Retinal pigment epithelial cell (primary cell): ENCODE results near the gene NSUN2.

Source experiments
- DNase-seq: peaks from one replicate; pipeline ENCODE4 v3.0.0-alpha.2; 2010; ENCODE audit warnings: low read depth
- H3K4me3 ChIP-seq: 2 replicates; pipeline ENCODE4 v1.5.1; 2011; ENCODE audit warnings: mild to moderate bottlenecking, low read length, control low read depth, moderate library complexity
- TF ChIP-seq, protein P1 (sequence below): conservative IDR thresholded peaks from 2 replicates; pipeline ENCODE4 v1.5.1; 2011; ENCODE audit warnings: low read depth, low read length, control low read depth, inconsistent platforms

NSUN2 gene

DNA sequence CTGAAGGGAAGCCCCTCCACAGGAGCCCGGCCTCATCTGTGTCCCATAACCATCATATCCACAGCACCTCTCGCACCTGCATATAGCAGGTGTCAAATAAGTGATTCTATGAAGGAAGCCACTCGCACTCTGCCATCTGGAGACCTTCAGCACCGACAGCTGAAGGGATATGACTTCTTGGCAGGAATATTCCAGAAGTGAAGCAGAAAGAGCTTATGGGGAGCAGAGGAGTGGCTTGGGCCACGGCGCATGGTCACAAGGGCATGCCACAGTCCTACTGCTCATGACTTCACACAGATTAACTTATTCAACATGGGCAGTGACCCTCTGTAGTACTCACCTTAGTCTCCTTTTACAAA is 80.9 kb downstream of the NSUN2 start:
- no peak overlapping the region for H3K4me3 ChIP-seq
- no peak for DNase-seq
- TF ChIP-seq, protein P1, sequence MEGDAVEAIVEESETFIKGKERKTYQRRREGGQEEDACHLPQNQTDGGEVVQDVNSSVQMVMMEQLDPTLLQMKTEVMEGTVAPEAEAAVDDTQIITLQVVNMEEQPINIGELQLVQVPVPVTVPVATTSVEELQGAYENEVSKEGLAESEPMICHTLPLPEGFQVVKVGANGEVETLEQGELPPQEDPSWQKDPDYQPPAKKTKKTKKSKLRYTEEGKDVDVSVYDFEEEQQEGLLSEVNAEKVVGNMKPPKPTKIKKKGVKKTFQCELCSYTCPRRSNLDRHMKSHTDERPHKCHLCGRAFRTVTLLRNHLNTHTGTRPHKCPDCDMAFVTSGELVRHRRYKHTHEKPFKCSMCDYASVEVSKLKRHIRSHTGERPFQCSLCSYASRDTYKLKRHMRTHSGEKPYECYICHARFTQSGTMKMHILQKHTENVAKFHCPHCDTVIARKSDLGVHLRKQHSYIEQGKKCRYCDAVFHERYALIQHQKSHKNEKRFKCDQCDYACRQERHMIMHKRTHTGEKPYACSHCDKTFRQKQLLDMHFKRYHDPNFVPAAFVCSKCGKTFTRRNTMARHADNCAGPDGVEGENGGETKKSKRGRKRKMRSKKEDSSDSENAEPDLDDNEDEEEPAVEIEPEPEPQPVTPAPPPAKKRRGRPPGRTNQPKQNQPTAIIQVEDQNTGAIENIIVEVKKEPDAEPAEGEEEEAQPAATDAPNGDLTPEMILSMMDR = no peak

DNA sequence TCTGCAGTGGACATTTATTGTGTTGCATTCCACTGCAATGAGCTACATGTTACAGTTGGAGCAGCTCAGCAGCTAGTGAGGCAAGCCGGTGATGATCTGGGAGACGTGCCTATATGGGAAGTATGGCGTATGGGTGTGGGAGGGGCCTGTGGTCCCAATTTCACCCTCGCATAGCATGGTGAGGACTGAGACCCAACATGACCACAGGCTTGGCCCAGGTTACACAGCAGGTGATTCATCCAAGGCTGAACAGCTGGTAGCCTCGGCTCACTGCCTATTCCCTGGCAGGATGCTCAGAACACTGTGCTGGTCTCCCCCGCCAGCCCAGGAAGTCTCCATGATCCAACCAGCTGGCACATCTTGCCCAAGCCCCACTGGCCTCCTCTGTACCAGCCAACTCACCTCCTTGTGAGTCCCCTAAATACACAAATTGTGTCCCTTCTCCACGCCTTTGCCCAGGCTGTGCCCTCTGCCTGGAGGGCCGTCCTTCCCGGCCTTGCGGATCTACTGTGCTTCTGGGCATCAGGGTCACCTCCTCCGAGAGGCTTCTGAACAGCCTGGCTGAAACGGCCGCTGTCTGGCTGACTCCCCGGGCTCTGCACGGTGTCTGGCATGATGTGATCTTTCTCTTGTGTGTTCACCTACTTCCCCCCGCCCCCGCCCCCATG is 81.4 kb downstream of the NSUN2 start:
- no peak overlapping the region for H3K4me3 ChIP-seq
- no peak for DNase-seq
- TF ChIP-seq, protein P1 = no peak

DNA sequence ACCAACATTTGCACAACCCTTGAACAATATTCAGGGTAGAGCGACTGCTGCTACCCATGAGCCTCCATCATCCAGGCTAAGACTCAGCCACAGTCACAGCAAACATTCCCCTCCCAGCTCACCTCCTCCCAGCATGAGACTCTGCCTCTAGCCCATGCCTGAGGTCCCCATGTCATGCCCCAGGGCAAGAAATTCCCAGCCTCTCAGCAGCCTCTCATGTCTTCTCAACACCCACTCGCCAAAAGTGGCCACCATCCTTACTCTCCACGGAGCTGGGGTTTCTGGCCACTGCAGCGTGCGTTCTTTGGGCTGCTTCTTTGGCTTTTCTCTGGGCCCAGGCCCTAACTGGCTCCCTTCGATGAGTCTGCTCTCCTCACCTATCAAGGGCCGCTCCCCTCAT is 82.2 kb downstream of the NSUN2 start:
- no peak for DNase-seq
- TF ChIP-seq, protein P1 = no peak
- H3K4me3 ChIP-seq = no peak overlapping the region
